Ovary (tissue), 3 donors: Measurements from ENCODE around the gene ANKMY1.

Experiments used
- CTCF ChIP-seq, 3 donors: fragments of 450-650 bp in 2 of 3; fragments of 200-600 bp in 1 of 3; IDR thresholded peaks; one replicate each; pipeline versions ENCODE4 v1.5.1 to v1.8.0; 2016 to 2022; ENCODE audit warnings: antibody characterized with exemption in 3 of 3, mild to moderate bottlenecking in 1 of 3
- EP300 ChIP-seq: sonication (generic); formaldehyde crosslinking; IDR thresholded peaks from one replicate; pipeline ENCODE4 v1.6.1; 2017; ENCODE audit warnings: antibody characterized with exemption
- POLR2A ChIP-seq: fragments of 450-650 bp; IDR thresholded peaks from one replicate; pipeline ENCODE4 v1.6.1; 2017; ENCODE audit warnings: antibody characterized with exemption, mild to moderate bottlenecking, moderate library complexity
- donor health status: DM: no; HTN: no; CAD: no.

- TF ChIP-seq EP300 (no peak), CTCF (IDR thresholded peaks at IDR 0.05) (no peak), POLR2A (no peak)
These were observed 40.6 kb upstream of the ANKMY1 start for GRCh38 chr2:240598311-240598911.
